ENCODE results near the gene IQCE. TPM values are rescaled to one million over a fixed set of nuclear protein-coding genes. Genes with fewer than 3 reads are reported as not detected.

IQCE gene
- total RNA-seq, 4 donors from 2014 or later: 10.5 to 18.6 (median 12.8) TPM

GRCh38 chr7:2610898-2611297 lies 52.1 kb downstream of the IQCE start:
- WGBS, 2 donors: 74% methylated on average over 9 to 14 of the region's 14 CpGs
- no peak overlapping the region for H3K4me3 ChIP-seq (ENCODE audit: low read depth, poor library complexity, severe bottlenecking)
- no peak for DNase-seq (ENCODE audit: low spot score in 2 of 2)
- TF ChIP-seq CTCF (IDR thresholded peaks at IDR 0.05): no peak
- TF ChIP-seq POLR2A (IDR thresholded peaks at IDR 0.05): no peak
- intact Hi-C loops (cut with DNase I; ENCODE audit: low total_unique reads): no loop called here

- H3K4me3 ChIP-seq (ENCODE audit: low read depth, poor library complexity, severe bottlenecking): no peak overlapping the region
- TF ChIP-seq CTCF (IDR thresholded peaks at IDR 0.05) (no peak), POLR2A (IDR thresholded peaks at IDR 0.05) (no peak)
- WGBS, 2 donors: 86 to 92% methylated on average over 11 of the region's 11 CpGs
- no peak for DNase-seq (ENCODE audit: low spot score in 2 of 2)
- intact Hi-C loops (cut with DNase I; ENCODE audit: low total_unique reads): no loop called here
Measured at GRCh38 chr7:2611401-2611800, 52.6 kb downstream of the IQCE start.

- TF ChIP-seq POLR2A (IDR thresholded peaks at IDR 0.05) (no peak), CTCF (IDR thresholded peaks at IDR 0.05) (no peak)
- intact Hi-C loops (cut with DNase I; ENCODE audit: low total_unique reads): no loop called here
- no peak for DNase-seq (ENCODE audit: low spot score in 2 of 2)
Measured at GRCh38 chr7:2611922-2612321, 53.1 kb downstream of the IQCE start.

GRCh38 chr7:2612445-2613097 lies 53.8 kb downstream of the IQCE start:
- intact Hi-C loops (cut with DNase I; ENCODE audit: low total_unique reads): no loop called here
- DNase-seq (ENCODE audit: low spot score in 2 of 2): no peak
- WGBS, 2 donors: 71 to 79% methylated on average over 15 of the region's 15 CpGs
- TF ChIP-seq POLR2A (IDR thresholded peaks at IDR 0.05) (no peak), CTCF (IDR thresholded peaks at IDR 0.05) (no peak)
- H3K4me3 ChIP-seq (ENCODE audit: low read depth, poor library complexity, severe bottlenecking): no peak overlapping the region

More at GRCh38 chr7:2611922-2612321, 53.1 kb downstream of the IQCE start:
- H3K4me3 ChIP-seq (ENCODE audit: low read depth, poor library complexity, severe bottlenecking): no peak overlapping the region
- WGBS, 2 donors: 94 to 97% methylated on average over 10 of the region's 10 CpGs

- WGBS, 2 donors: 61 to 68% methylated on average over 18 to 19 of the region's 19 CpGs
- intact Hi-C loops (cut with DNase I; ENCODE audit: low total_unique reads): no loop called here
- TF ChIP-seq POLR2A (IDR thresholded peaks at IDR 0.05) (no peak), CTCF (IDR thresholded peaks at IDR 0.05) (no peak)
- no peak overlapping the region for H3K4me3 ChIP-seq (ENCODE audit: low read depth, poor library complexity, severe bottlenecking)
- no peak for DNase-seq (ENCODE audit: low spot score in 2 of 2)
Measured at GRCh38 chr7:2613098-2613930, 54.5 kb downstream of the IQCE start.
